HepG2 (cell line): ENCODE results near the gene CDC42BPG. TPM values are rescaled to one million over a fixed set of nuclear protein-coding genes. Genes with fewer than 3 reads are reported as not detected.

Experiments used
- ATAC-seq: fragments of 200-7000 bp; cut with Tn5 transposase; 3 replicates; pipeline ENCODE4 v1.9.1; 2020; ENCODE audit warnings: mild to moderate bottlenecking, moderate library complexity
- BruUV-seq: library from RNA; stranded (reverse); fragments of 400-500 nt; replicated peaks from 2 replicates; lab custom pipeline; 2021; lab: Mats Ljungman, UMichigan
- CTCF ChIA-PET: fragments of 300-600 bp; formaldehyde crosslinking; extraction: SDS; loops from one replicate; lab custom pipeline; 2021; ENCODE audit warnings: low total read pairs, inconsistent platforms, low intra/inter-chr PET ratio; lab: Yijun Ruan, JAX
- POLR2A ChIA-PET: fragments of 350-600 bp; sonication (Branson Sonifier 250); formaldehyde crosslinking; loops from one replicate; lab custom pipeline; 2020; ENCODE audit warnings: antibody characterized with exemption, inconsistent platforms; lab: Yijun Ruan, JAX
- DNase-seq: peaks from one replicate; pipeline ENCODE4 v3.0.0-alpha.2; 2015; ENCODE audit warnings: low spot score
- FAIRE-seq: peaks from 3 replicates; lab custom pipeline; 2011; peaks lifted over from hg19 to GRCh38; lab: Jason Lieb, UNC
- H2AFZ ChIP-seq: one replicate; pipeline ENCODE4 v1.6.1; 2011; ENCODE audit warnings: low read length, inconsistent platforms
- H3K27ac ChIP-seq: fragments of 300-600 bp; 3 replicates; pipeline ENCODE4 v1.8.0; 2011; ENCODE audit warnings: mixed run types, mild to moderate bottlenecking, mixed read lengths, low read length, inconsistent platforms; ENCODE audit not compliant: insufficient read depth; ENCODE audit errors: extremely low read length
- H3K27me3 ChIP-seq, 2 experiments: fragments of 200-600 bp in 1 of 2; 2 replicates in 1 of 2; 3 replicates in 1 of 2; pipeline versions ENCODE4 v1.6.0 to v1.8.0; 2011; ENCODE audit warnings: low read length in 2 of 2, mild to moderate bottlenecking in 2 of 2, moderate library complexity in 2 of 2, inconsistent platforms in 1 of 2; ENCODE audit not compliant: insufficient read depth in 2 of 2, control insufficient read depth in 1 of 2
- H3K36me3 ChIP-seq, 2 experiments: fragments of 200-600 bp in 1 of 2; replicated peaks in 1 of 2; 2 replicates in 1 of 2; 3 replicates in 1 of 2; pipeline versions ENCODE4 v1.5.1 to v1.8.0; 2011; ENCODE audit warnings: low read length in 2 of 2, inconsistent platforms in 1 of 2; ENCODE audit not compliant: insufficient read depth in 2 of 2, control insufficient read depth in 1 of 2
- H3K4me1 ChIP-seq: 2 replicates; pipeline ENCODE4 v1.5.1; 2012; ENCODE audit warnings: low read length, inconsistent platforms; ENCODE audit not compliant: insufficient read depth
- H3K4me2 ChIP-seq: 2 replicates; pipeline ENCODE4 v1.6.0; 2011; ENCODE audit warnings: low read depth, low read length, inconsistent platforms
- H3K4me3 ChIP-seq, 3 experiments: fragments of 200-600 bp in 1 of 3; sonication (generic), shearing (Covaris generic) in 1 of 3; replicated peaks in 1 of 3; 2 replicates each; pipeline ENCODE4 v1.5.1; 2011 to 2016; ENCODE audit warnings: low read length in 3 of 3, inconsistent platforms in 2 of 3, low read depth in 2 of 3, mild to moderate bottlenecking in 2 of 3, control low read depth in 1 of 3, mixed read lengths in 1 of 3; ENCODE audit not compliant: insufficient read depth in 1 of 3
- H3K79me2 ChIP-seq: one replicate; pipeline ENCODE4 v1.6.1; 2011; ENCODE audit warnings: low read length, inconsistent platforms; ENCODE audit not compliant: insufficient read depth
- H3K9ac ChIP-seq: 2 replicates; pipeline ENCODE4 v1.6.0; 2011; ENCODE audit warnings: mild to moderate bottlenecking, low read depth, low read length, inconsistent platforms; ENCODE audit not compliant: insufficient read depth
- H3K9me3 ChIP-seq: 2 replicates; pipeline ENCODE4 v1.5.1; 2012; ENCODE audit warnings: mild to moderate bottlenecking, low read length
- H4K20me1 ChIP-seq: 2 replicates; pipeline ENCODE4 v1.6.0; 2011; ENCODE audit warnings: inconsistent platforms, mild to moderate bottlenecking, low read length, moderate library complexity; ENCODE audit not compliant: insufficient read depth
- ASH2L ChIP-seq: fragments of 300-600, 200-600 bp; sonication (generic); IDR thresholded peaks from 2 replicates; pipeline ENCODE4 v1.7.0; 2017; ENCODE audit warnings: low read depth, mild to moderate bottlenecking, moderate library complexity, mixed read lengths, low read length; ENCODE audit not compliant: insufficient read length
- CREB1 ChIP-seq, 2 experiments: fragments of 450-650 bp in 1 of 2; IDR thresholded peaks; 2 replicates each; pipeline ENCODE4 v1.6.1; 2016 to 2017; ENCODE audit warnings: control low read depth in 1 of 2, mild to moderate bottlenecking in 1 of 2, missing compliant biosample characterization in 1 of 2, missing genetic modification characterization in 1 of 2
- DMTF1 ChIP-seq: sonication (generic); formaldehyde crosslinking; IDR thresholded peaks from 2 replicates; pipeline ENCODE4 v1.4.0; 2020; ENCODE audit warnings: mild to moderate bottlenecking, missing genetic modification reagents
- REPIN1 ChIP-seq: sonication (generic); formaldehyde crosslinking; IDR thresholded peaks from 2 replicates; pipeline ENCODE4 v1.8.0; 2022; ENCODE audit warnings: missing genetic modification reagents, low read depth, mild to moderate bottlenecking, borderline replicate concordance
- THAP7 ChIP-seq: sonication (generic); formaldehyde crosslinking; IDR thresholded peaks from 2 replicates; pipeline ENCODE4 v1.8.1; 2023; ENCODE audit warnings: mild to moderate bottlenecking, missing genetic modification reagents
- TP53 ChIP-seq: sonication (generic); formaldehyde crosslinking; conservative IDR thresholded peaks from 2 replicates; pipeline ENCODE4 v1.4.0; 2020; ENCODE audit warnings: missing genetic modification reagents
- UBTF ChIP-seq: sonication (generic); formaldehyde crosslinking; IDR thresholded peaks from 2 replicates; pipeline ENCODE4 v1.4.0; 2020; ENCODE audit warnings: mild to moderate bottlenecking, missing genetic modification reagents
- ZNF232 ChIP-seq: sonication (generic); formaldehyde crosslinking; IDR thresholded peaks from 2 replicates; pipeline ENCODE4 v1.4.0; 2020; ENCODE audit warnings: missing genetic modification reagents, borderline replicate concordance
- ZNF512 ChIP-seq: sonication (generic); formaldehyde crosslinking; IDR thresholded peaks from 2 replicates; pipeline ENCODE4 v1.4.0; 2020; ENCODE audit warnings: mild to moderate bottlenecking, missing genetic modification reagents
- ZNF567 ChIP-seq: sonication (generic); formaldehyde crosslinking; IDR thresholded peaks from 2 replicates; pipeline ENCODE4 v1.8.1; 2023; ENCODE audit warnings: mild to moderate bottlenecking, missing genetic modification reagents, borderline replicate concordance
- ZNF761 ChIP-seq: sonication (generic); formaldehyde crosslinking; conservative IDR thresholded peaks from 2 replicates; pipeline ENCODE4 v1.4.0; 2020; ENCODE audit warnings: mild to moderate bottlenecking, missing genetic modification reagents
- WGBS: methylation state at CpG from one replicate; pipeline ENCODE4 v1.1.6; 2017; ENCODE audit warnings: low lambda C conversion rate; 5-methylcytosine and 5-hydroxymethylcytosine counted together
- in situ Hi-C: cut with HindIII; loops from 2 replicates; pipeline ENCODE4 v1.10.0; 2017; ENCODE audit warnings: low pct_unique_long_range_greater_than_20kb; ENCODE audit not compliant: extremely low pct_ligation_motif_present
- intact Hi-C: fragments of 100-400 bp; cut with micrococcal nuclease; formaldehyde crosslinking; loops from one replicate; pipeline ENCODE4 v1.10.0; 2022; ENCODE audit not compliant: unreplicated experiment
- polyA plus RNA-seq, 8 experiments: library from polyadenylated mRNA; depleted of rRNA in 3 of 8; stranded (reverse) in 7 of 8; unstranded in 1 of 8; fragments of >200 nt; fragmentation: Illumina TruSeq in 4 of 8; extraction: Trizol in 4 of 8; gene quantifications; 2 replicates each; pipeline versions ENCODE4 v1.2.1 to v1.2.3, GENCODE V29; 2011 to 2016; ENCODE audit warnings: low read depth in 4 of 8, missing spikeins in 1 of 8, mixed read lengths in 1 of 8; ENCODE audit not compliant: insufficient read depth in 1 of 8
- total RNA-seq, 5 experiments: library from RNA; depleted of rRNA; stranded (reverse); fragments of >200 nt; fragmentation: Illumina TruSeq; extraction: Trizol; gene quantifications; 2 replicates each; pipeline ENCODE4 v1.2.3, GENCODE V29; 2016; ENCODE audit warnings: low read depth in 1 of 5

Gene CDC42BPG
- total and polyA plus RNA-seq, 2 of the 13 experiments (the other 11 are each of a cell fraction or from before 2014, with no cell fraction given): 0.55 to 1.4 TPM

- peak; percentile 58 for TF ChIP-seq UBTF (CRISPR knock-in tag)
- 0 out of 2 replicates have a peak, but pooled peaks have one; percentile 39 for TF ChIP-seq TP53 (CRISPR knock-in tag)
- TF ChIP-seq REPIN1 (CRISPR knock-in tag): 0 out of 2 replicates have a peak, but pooled peaks have one; percentile 32
These were observed 34.1 kb downstream of the CDC42BPG start, which contains the start of gene MEN1 (continued) for GRCh38 chr11:64810271-64810890.

- intact Hi-C loops (no loop called here), in situ Hi-C loops (no loop called here)
- H4K20me1 ChIP-seq: no peaks in the 10 kb centered on the region
- no peaks in the 10 kb centered on the region for H3K79me2 ChIP-seq
- CTCF ChIA-PET: no interaction called here
- peak overlapping the region; percentile 35 for H3K27ac ChIP-seq
- BruUV-seq: no TSS peak
- 2% methylated on average over 26 of the region's 44 CpGs for WGBS
- H3K27me3 ChIP-seq: no peaks in the 10 kb centered on the region
- FAIRE-seq (no peak), ATAC-seq (peak; percentile 30), DNase-seq (no peak)
- peaks cover 8 to 27% of the 10 kb centered on the region in 2 experiments; a peak in 4 of 5 replicates for H3K36me3 ChIP-seq
- peak overlapping the region; percentile 93 for H3K4me2 ChIP-seq
- no peaks in the 10 kb centered on the region for H3K9me3 ChIP-seq
- peak overlapping the region; percentile 69 for H3K9ac ChIP-seq
- H2AFZ ChIP-seq: no peak overlapping the region
- POLR2A ChIA-PET: interaction anchor here (0.7 to 2.7 kb wide), 5 partner anchors 15 to 189 kb away, joined by 3 to 15 read pairs (median 4); partner anchors contain the start of genes GPHA2 and SF1
- H3K4me1 ChIP-seq: peaks cover 34% of the 10 kb centered on the region
- peak overlapping the region; percentile 78 to 90 (median 82) for H3K4me3 ChIP-seq
- 0 out of 2 replicates have a peak, but pooled peaks have one; percentile 5 for TF ChIP-seq ZNF761 (CRISPR knock-in tag)
- TF ChIP-seq ZNF567 (CRISPR knock-in tag): 0 out of 2 replicates have a peak, but pooled peaks have one; percentile 43
- TF ChIP-seq DMTF1: no peak
- TF ChIP-seq ZNF512: 0 out of 2 replicates have a peak, but pooled peaks have one; percentile 34
- 0 out of 2 replicates have a peak, but pooled peaks have one; percentile 16 for TF ChIP-seq CREB1 (IDR thresholded peaks at IDR 0.05)
- no peak for TF ChIP-seq CREB1 (CRISPR knock-in tag; IDR thresholded peaks at IDR 0.05)
- 0 out of 2 replicates have a peak, but pooled peaks have one; percentile 5 for TF ChIP-seq THAP7 (CRISPR knock-in tag)
- TF ChIP-seq ASH2L: no peak
- no peak for TF ChIP-seq ZNF232 (CRISPR knock-in tag)
These were observed 34.6 kb downstream of the CDC42BPG start for GRCh38 chr11:64809781-64810241.
